Measurements from ENCODE around the gene ANKRD55.

GRCh38 chr5:56208681-56209080 lies 24.4 kb downstream of the ANKRD55 start:
- no peak for TF ChIP-seq CTCF (conservative IDR thresholded peaks at IDR 0.05)
- no peak for TF ChIP-seq EZH2 (IDR thresholded peaks at IDR 0.05; ENCODE audit: low read depth)

Data from PC-9 (cell line).